Fibroblast of lung (primary cell): ENCODE measurements around the gene GH1. TPM values are rescaled to one million over a fixed set of nuclear protein-coding genes. Genes with fewer than 3 reads are reported as not detected.
"Not testable (repeated sequence)": the region's sequence is repeated elsewhere in the genome, so short reads cannot be mapped to it uniquely, and the experiment has no call there.

Source experiments
- DNase-seq, 2 donors: peaks; one replicate each; pipeline versions ENCODE4 v3.0.0 to v3.0.0-alpha.2; 2010; ENCODE audit warnings: low read depth in 2 of 2
- H2AFZ ChIP-seq: 2 replicates; pipeline ENCODE4 v1.5.1; 2012; ENCODE audit warnings: low read length, control low read depth, inconsistent platforms
- H3K27ac ChIP-seq: 2 replicates; pipeline ENCODE4 v1.5.1; 2011; ENCODE audit warnings: low read length, control low read depth; ENCODE audit not compliant: insufficient read depth
- H3K27me3 ChIP-seq: 2 replicates; pipeline ENCODE4 v1.5.1; 2011; ENCODE audit warnings: mild to moderate bottlenecking, low read length; ENCODE audit not compliant: control insufficient read depth, insufficient read depth
- H3K36me3 ChIP-seq: 2 replicates; pipeline ENCODE4 v1.5.1; 2011; ENCODE audit warnings: low read length; ENCODE audit not compliant: control insufficient read depth, insufficient read depth
- H3K4me1 ChIP-seq: 2 replicates; pipeline ENCODE4 v1.5.1; 2011; ENCODE audit warnings: low read length; ENCODE audit not compliant: control insufficient read depth, insufficient read depth; ENCODE audit errors: extremely low read depth
- H3K4me2 ChIP-seq: 2 replicates; pipeline ENCODE4 v1.5.1; 2011; ENCODE audit warnings: low read length, control low read depth; ENCODE audit not compliant: insufficient read depth; ENCODE audit errors: extremely low read depth
- H3K4me3 ChIP-seq, 4 experiments: fragments of 200-600 bp in 1 of 4; sonication (generic) in 1 of 4; replicated peaks in 1 of 4; 2 replicates each; pipeline ENCODE4 v1.5.1; 2011 to 2016; ENCODE audit warnings: low read length in 4 of 4, low read depth in 3 of 4, mild to moderate bottlenecking in 3 of 4, control low read depth in 2 of 4, inconsistent platforms in 1 of 4, mixed read lengths in 1 of 4; ENCODE audit not compliant: insufficient read depth in 1 of 4; ENCODE audit errors: control extremely low read depth in 1 of 4
- H3K79me2 ChIP-seq: 2 replicates; pipeline ENCODE4 v1.5.1; 2012; ENCODE audit warnings: mild to moderate bottlenecking, low read length, inconsistent platforms; ENCODE audit not compliant: control insufficient read depth, insufficient read depth
- H3K9ac ChIP-seq: 2 replicates; pipeline ENCODE4 v1.5.1; 2011; ENCODE audit warnings: mild to moderate bottlenecking, low read length, control low read depth; ENCODE audit not compliant: insufficient read depth
- H3K9me3 ChIP-seq: 2 replicates; pipeline ENCODE4 v1.5.1; 2012; ENCODE audit warnings: low read depth, low read length; ENCODE audit not compliant: control insufficient read depth, insufficient read depth
- H4K20me1 ChIP-seq: 2 replicates; pipeline ENCODE4 v1.5.1; 2011; ENCODE audit warnings: low read length; ENCODE audit not compliant: control insufficient read depth, insufficient read depth; ENCODE audit errors: extremely low read depth
- polyA plus RNA-seq, 2 donors: library from polyadenylated mRNA; depleted of rRNA in 1 of 2; stranded (reverse) in 1 of 2; unstranded in 1 of 2; fragments of >200 nt; gene quantifications; 2 replicates each; pipeline ENCODE4 v1.2.1, GENCODE V29; 2011 to 2012; ENCODE audit warnings: missing spikeins in 1 of 2
- total RNA-seq: library from RNA; depleted of rRNA; stranded (reverse); fragments of >200 nt; gene quantifications from 2 replicates; pipeline ENCODE4 v1.2.1, GENCODE V29; 2014
- TF ChIP-seq, protein P1 (sequence below), 2 donors: IDR thresholded peaks in 1 of 2; conservative IDR thresholded peaks in 1 of 2; 1 replicate in 1 of 2; 2 replicates in 1 of 2; pipeline ENCODE4 v1.5.1; 2011 to 2012; ENCODE audit warnings: low read length in 2 of 2, control low read depth in 1 of 2, inconsistent platforms in 1 of 2, low read depth in 1 of 2, mild to moderate bottlenecking in 1 of 2

Gene GH1
- total and polyA plus RNA-seq, 2 donors (not counting 1 experiment from before 2014, with no cell fraction given) = not detected

DNA sequence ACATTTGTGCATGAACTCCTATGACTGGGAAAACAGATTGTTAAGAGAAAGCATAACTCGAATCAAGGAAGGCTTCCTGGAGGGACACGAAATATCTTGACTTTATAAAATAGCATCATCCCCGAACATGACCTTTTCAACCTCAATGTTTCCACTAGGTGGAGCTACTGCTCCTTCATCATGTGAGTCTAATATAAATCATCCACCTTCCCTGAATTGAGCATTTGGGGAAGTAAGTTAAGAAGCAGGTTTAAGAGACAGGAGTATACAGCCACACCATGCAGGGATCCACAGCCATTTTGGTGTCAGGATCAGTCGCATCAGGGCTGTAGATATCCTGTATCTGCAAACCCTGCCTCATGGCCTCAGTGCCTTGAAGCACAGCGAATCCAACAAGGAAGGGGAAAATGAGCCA, 14.8 kb downstream of the GH1 start:
- H2AFZ ChIP-seq, H3K9me3 ChIP-seq, H3K4me1 ChIP-seq, H4K20me1 ChIP-seq, H3K27me3 ChIP-seq, H3K9ac ChIP-seq, H3K79me2 ChIP-seq, H3K4me2 ChIP-seq, H3K27ac ChIP-seq, H3K36me3 ChIP-seq, H3K4me3 ChIP-seq: not testable (repeated sequence)
- DNase-seq = peak in 1 of 2 donors; percentile 8
- TF ChIP-seq, protein P1, sequence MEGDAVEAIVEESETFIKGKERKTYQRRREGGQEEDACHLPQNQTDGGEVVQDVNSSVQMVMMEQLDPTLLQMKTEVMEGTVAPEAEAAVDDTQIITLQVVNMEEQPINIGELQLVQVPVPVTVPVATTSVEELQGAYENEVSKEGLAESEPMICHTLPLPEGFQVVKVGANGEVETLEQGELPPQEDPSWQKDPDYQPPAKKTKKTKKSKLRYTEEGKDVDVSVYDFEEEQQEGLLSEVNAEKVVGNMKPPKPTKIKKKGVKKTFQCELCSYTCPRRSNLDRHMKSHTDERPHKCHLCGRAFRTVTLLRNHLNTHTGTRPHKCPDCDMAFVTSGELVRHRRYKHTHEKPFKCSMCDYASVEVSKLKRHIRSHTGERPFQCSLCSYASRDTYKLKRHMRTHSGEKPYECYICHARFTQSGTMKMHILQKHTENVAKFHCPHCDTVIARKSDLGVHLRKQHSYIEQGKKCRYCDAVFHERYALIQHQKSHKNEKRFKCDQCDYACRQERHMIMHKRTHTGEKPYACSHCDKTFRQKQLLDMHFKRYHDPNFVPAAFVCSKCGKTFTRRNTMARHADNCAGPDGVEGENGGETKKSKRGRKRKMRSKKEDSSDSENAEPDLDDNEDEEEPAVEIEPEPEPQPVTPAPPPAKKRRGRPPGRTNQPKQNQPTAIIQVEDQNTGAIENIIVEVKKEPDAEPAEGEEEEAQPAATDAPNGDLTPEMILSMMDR (conservative IDR thresholded peaks at IDR 0.05 in 1 of 2, IDR thresholded peaks at IDR 0.05 in 1 of 2; ENCODE audit: low read depth in 1 of 2, low read length in 2 of 2) = peak; percentile 25 to 31

GRCh38 chr17:63901971-63902370, 16.7 kb downstream of the GH1 start:
- not testable (repeated sequence) for H3K9ac ChIP-seq, H3K36me3 ChIP-seq, H3K27me3 ChIP-seq, H3K27ac ChIP-seq, H3K79me2 ChIP-seq, H3K9me3 ChIP-seq, DNase-seq, H2AFZ ChIP-seq, H3K4me2 ChIP-seq, H3K4me1 ChIP-seq, H3K4me3 ChIP-seq, H4K20me1 ChIP-seq

- H3K79me2 ChIP-seq, H2AFZ ChIP-seq, H4K20me1 ChIP-seq, H3K4me1 ChIP-seq, DNase-seq, H3K9ac ChIP-seq, H3K9me3 ChIP-seq, H3K4me2 ChIP-seq, H3K27me3 ChIP-seq, H3K36me3 ChIP-seq, H3K27ac ChIP-seq, H3K4me3 ChIP-seq: not testable (repeated sequence)
Observed at GRCh38 chr17:63898899-63899798, 19.5 kb downstream of the GH1 start.

DNA sequence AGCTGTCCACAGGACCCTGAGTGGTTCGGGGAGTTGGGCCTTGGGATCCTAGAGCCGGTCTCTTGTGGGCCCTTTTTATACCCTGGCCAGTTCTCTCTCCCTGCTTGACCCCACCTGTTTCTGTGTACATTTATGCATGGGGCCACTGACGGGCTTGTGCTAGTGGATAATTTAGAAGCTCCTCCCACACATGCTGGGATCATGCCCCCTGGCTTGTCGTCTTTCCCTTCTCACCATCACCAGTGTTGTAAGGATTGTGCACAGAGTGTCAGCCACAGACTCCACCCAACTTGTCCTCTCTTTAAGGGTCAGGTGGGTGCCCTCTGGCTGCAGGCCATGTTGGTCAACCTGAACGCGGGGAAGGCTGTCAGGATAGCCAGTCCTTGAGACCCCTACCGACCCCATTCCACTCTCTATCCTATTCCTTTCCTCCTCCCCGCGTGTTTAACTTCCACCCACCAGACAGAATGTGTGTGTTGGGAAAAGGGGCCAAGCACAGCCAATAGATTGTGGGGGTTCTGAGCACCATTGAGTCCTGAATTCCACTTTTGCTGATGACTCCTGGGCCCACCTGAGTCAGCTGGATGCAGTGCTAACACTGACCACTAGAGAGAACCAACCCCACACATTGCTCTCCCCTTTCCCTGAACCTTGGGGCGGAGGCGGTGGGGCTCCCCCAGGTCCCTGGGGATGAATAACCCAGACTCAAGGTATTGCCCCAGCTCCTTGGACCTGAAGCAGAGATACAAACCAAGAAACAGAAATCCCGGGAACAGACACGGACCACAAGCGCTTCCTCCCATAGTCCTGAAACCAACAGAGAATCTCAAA, 21.9 kb downstream of the GH1 start, which contains the start of gene CSH1:
Gene CSH1, minus strand, starts transcription at position 51 of the 831 bp plus-strand sequence. CDS start 63 bp downstream, outside the sequence.
- H3K4me2 ChIP-seq, H3K27ac ChIP-seq, DNase-seq, H3K4me3 ChIP-seq, H4K20me1 ChIP-seq, H3K9ac ChIP-seq, H3K27me3 ChIP-seq, H3K9me3 ChIP-seq, H2AFZ ChIP-seq, H3K79me2 ChIP-seq, H3K4me1 ChIP-seq, H3K36me3 ChIP-seq: not testable (repeated sequence)

- not testable (repeated sequence) for H2AFZ ChIP-seq, H3K9me3 ChIP-seq, H4K20me1 ChIP-seq, H3K79me2 ChIP-seq, H3K36me3 ChIP-seq, H3K27me3 ChIP-seq, H3K27ac ChIP-seq, H3K4me1 ChIP-seq, H3K4me3 ChIP-seq, H3K4me2 ChIP-seq, H3K9ac ChIP-seq, DNase-seq
Observed at GRCh38 chr17:63894821-63895220, 23.8 kb downstream of the GH1 start.

- H3K9ac ChIP-seq, H2AFZ ChIP-seq, H3K4me1 ChIP-seq, DNase-seq, H4K20me1 ChIP-seq, H3K79me2 ChIP-seq, H3K36me3 ChIP-seq, H3K27me3 ChIP-seq, H3K4me2 ChIP-seq, H3K27ac ChIP-seq, H3K4me3 ChIP-seq, H3K9me3 ChIP-seq: not testable (repeated sequence)
Observed at GRCh38 chr17:63894021-63894420, 24.6 kb downstream of the GH1 start.
